ENCODE results near the gene NFIA. TPM values are rescaled to one million over a fixed set of nuclear protein-coding genes. Genes with fewer than 3 reads are reported as not detected.

The NFIA gene
- total RNA-seq, 6 donors from 2014 or later: 33.5 to 94.3 (median 44.9) TPM

GRCh38 chr1:61227857-61228550 lies 145.6 kb downstream of the NFIA start:
- TF ChIP-seq EP300 (IDR thresholded peaks at IDR 0.05) (no peak), POLR2AphosphoS5 (IDR thresholded peaks at IDR 0.05) (no peak), POLR2A (IDR thresholded peaks at IDR 0.05) (no peak)
- TF ChIP-seq, protein P1, sequence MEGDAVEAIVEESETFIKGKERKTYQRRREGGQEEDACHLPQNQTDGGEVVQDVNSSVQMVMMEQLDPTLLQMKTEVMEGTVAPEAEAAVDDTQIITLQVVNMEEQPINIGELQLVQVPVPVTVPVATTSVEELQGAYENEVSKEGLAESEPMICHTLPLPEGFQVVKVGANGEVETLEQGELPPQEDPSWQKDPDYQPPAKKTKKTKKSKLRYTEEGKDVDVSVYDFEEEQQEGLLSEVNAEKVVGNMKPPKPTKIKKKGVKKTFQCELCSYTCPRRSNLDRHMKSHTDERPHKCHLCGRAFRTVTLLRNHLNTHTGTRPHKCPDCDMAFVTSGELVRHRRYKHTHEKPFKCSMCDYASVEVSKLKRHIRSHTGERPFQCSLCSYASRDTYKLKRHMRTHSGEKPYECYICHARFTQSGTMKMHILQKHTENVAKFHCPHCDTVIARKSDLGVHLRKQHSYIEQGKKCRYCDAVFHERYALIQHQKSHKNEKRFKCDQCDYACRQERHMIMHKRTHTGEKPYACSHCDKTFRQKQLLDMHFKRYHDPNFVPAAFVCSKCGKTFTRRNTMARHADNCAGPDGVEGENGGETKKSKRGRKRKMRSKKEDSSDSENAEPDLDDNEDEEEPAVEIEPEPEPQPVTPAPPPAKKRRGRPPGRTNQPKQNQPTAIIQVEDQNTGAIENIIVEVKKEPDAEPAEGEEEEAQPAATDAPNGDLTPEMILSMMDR (IDR thresholded peaks at IDR 0.05): no peak
- 72 to 75% methylated on average over 4 of the region's 4 CpGs for WGBS, 2 donors
- DNase-seq (no peak), ATAC-seq (ENCODE audit: low FRiP score in 2 of 2) (no peak)
- no peaks in the 10 kb centered on the region for H3K9me3 ChIP-seq
- H3K4me3 ChIP-seq: no peak overlapping the region
- H3K4me1 ChIP-seq: peaks cover 15 to 25% (median 17%) of the 10 kb centered on the region in 4 donors
- peak overlapping the region in 1 of 4 donors; percentile 60 for H3K27ac ChIP-seq
- H3K27me3 ChIP-seq: no peaks in the 10 kb centered on the region
- no peaks in the 10 kb centered on the region for H3K36me3 ChIP-seq

GRCh38 chr1:61230523-61230922 lies 148.2 kb downstream of the NFIA start:
- no peak overlapping the region for H3K4me3 ChIP-seq
- no peaks in the 10 kb centered on the region for H3K27me3 ChIP-seq
- H3K9me3 ChIP-seq: no peaks in the 10 kb centered on the region
- TF ChIP-seq POLR2AphosphoS5 (IDR thresholded peaks at IDR 0.05) (no peak), POLR2A (IDR thresholded peaks at IDR 0.05) (no peak), EP300 (IDR thresholded peaks at IDR 0.05) (no peak)
- TF ChIP-seq, protein P1 (IDR thresholded peaks at IDR 0.05): no peak
- ATAC-seq (ENCODE audit: low FRiP score in 2 of 2) (no peak), DNase-seq (no peak)
- H3K27ac ChIP-seq: no peak overlapping the region
- H3K36me3 ChIP-seq: no peaks in the 10 kb centered on the region
- WGBS, 2 donors: 90 to 98% methylated on average over 3 of the region's 3 CpGs
- H3K4me1 ChIP-seq: peaks cover 11 to 15% (median 13%) of the 10 kb centered on the region in 4 donors

- TF ChIP-seq POLR2AphosphoS5 (IDR thresholded peaks at IDR 0.05) (no peak), POLR2A (IDR thresholded peaks at IDR 0.05) (no peak), EP300 (IDR thresholded peaks at IDR 0.05) (no peak)
- TF ChIP-seq, protein P1 (IDR thresholded peaks at IDR 0.05): no peak
- H3K27me3 ChIP-seq: no peaks in the 10 kb centered on the region
- H3K9me3 ChIP-seq: no peaks in the 10 kb centered on the region
- peaks cover 4 to 12% (median 7%) of the 10 kb centered on the region in 4 donors for H3K4me1 ChIP-seq
- no peak for ATAC-seq (ENCODE audit: low FRiP score in 2 of 2)
- H3K27ac ChIP-seq: no peak overlapping the region
- 91 to 95% methylated on average over 2 of the region's 2 CpGs for WGBS, 2 donors
- H3K36me3 ChIP-seq: no peaks in the 10 kb centered on the region
- no peak overlapping the region for H3K4me3 ChIP-seq
- DNase-seq: no peak
Measured at GRCh38 chr1:61231795-61232194, 149.4 kb downstream of the NFIA start.

GRCh38 chr1:61233121-61233660 lies 150.8 kb downstream of the NFIA start:
- Histone ChIP-seq H3K27me3 (no peaks in the 10 kb centered on the region), H3K36me3 (no peaks in the 10 kb centered on the region), H3K4me1 (peaks cover 0 to 4% (median under 1%) of the 10 kb centered on the region in 4 donors), H3K9me3 (no peaks in the 10 kb centered on the region), H3K4me3 (no peak overlapping the region), H3K27ac (no peak overlapping the region)
- ATAC-seq (ENCODE audit: low FRiP score in 2 of 2): no peak
- DNase-seq: no peak
- WGBS, 2 donors: 89 to 96% methylated on average over 6 of the region's 6 CpGs
- TF ChIP-seq POLR2A (IDR thresholded peaks at IDR 0.05): no peak
- TF ChIP-seq EP300 (IDR thresholded peaks at IDR 0.05): no peak
- TF ChIP-seq, protein P1 (IDR thresholded peaks at IDR 0.05): no peak
- TF ChIP-seq POLR2AphosphoS5 (IDR thresholded peaks at IDR 0.05): no peak

- TF ChIP-seq POLR2AphosphoS5 (IDR thresholded peaks at IDR 0.05) (no peak), EP300 (IDR thresholded peaks at IDR 0.05) (no peak), POLR2A (IDR thresholded peaks at IDR 0.05) (no peak)
- TF ChIP-seq, protein P1 (IDR thresholded peaks at IDR 0.05): no peak
- H3K27me3 ChIP-seq: no peaks in the 10 kb centered on the region
- H3K9me3 ChIP-seq: no peaks in the 10 kb centered on the region
- H3K4me3 ChIP-seq: no peak overlapping the region
- no peak overlapping the region for H3K27ac ChIP-seq
- no peaks in the 10 kb centered on the region for H3K4me1 ChIP-seq
- no peak for DNase-seq
- ATAC-seq (ENCODE audit: low FRiP score in 2 of 2): no peak
- no peaks in the 10 kb centered on the region for H3K36me3 ChIP-seq
- 89 to 94% methylated on average over 3 of the region's 3 CpGs for WGBS, 2 donors
Measured at GRCh38 chr1:61234587-61234919, 152.2 kb downstream of the NFIA start.

All from upper lobe of left lung (tissue), 6 donors.